GM13977 (cell line): Measurements from ENCODE around the gene MAD1L1.

ENCODE experiments used
- DNase-seq: peaks from one replicate; pipeline ENCODE4 v3.0.0; 2012; ENCODE audit warnings: low spot score
- CTCF ChIP-seq: IDR thresholded peaks from 2 replicates; pipeline ENCODE4 v1.5.1; 2012; ENCODE audit warnings: mild to moderate bottlenecking, control low read depth; ENCODE audit not compliant: insufficient read depth; ENCODE audit errors: extremely low read depth, missing control alignments
- in situ Hi-C: fragments of 300-500 bp; cut with MboI; formaldehyde crosslinking; loops from one replicate; pipeline ENCODE4 v1.12.0; 2022; ENCODE audit warnings: low sequenced_read_pairs, low pct_unique_long_range_greater_than_20kb, mixed read lengths, inconsistent platforms; ENCODE audit not compliant: unreplicated experiment

Gene MAD1L1

GRCh38 chr7:1952169-1952760 is 280.5 kb downstream of the MAD1L1 start:
- in situ Hi-C loops, result no loop called here
- DNase-seq, result no peak
- TF ChIP-seq CTCF, result no peak

- in situ Hi-C loops, result no loop called here
- DNase-seq, result no peak
- no peak for TF ChIP-seq CTCF
Measured at GRCh38 chr7:1951600-1951999, 281.1 kb downstream of the MAD1L1 start.

- in situ Hi-C loops, result no loop called here
- TF ChIP-seq CTCF, result no peak
- DNase-seq, result no peak
Measured at GRCh38 chr7:1951159-1951536, 281.6 kb downstream of the MAD1L1 start.

GRCh38 chr7:1950452-1951158 is 282.1 kb downstream of the MAD1L1 start:
- no peak for TF ChIP-seq CTCF
- DNase-seq, result no peak
- in situ Hi-C loops, result no loop called here

DNA sequence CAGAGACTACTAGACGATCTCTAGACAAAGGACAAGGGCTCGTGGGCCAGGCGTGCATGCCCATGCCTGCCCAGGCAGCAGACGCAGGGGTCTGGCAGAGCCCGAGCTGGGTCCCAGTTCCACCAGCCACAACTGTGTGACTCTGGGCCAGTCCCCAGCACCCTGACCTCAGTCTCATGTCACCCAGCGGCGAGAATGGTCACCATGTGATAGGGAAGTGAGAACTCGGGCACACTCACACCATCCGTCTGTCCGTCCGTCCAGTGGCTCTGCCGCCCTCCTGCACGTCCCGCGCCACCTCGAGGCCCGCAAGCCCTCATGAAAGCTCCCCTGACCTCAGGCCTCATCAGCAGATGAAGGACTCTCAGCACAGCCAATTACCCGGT is 282.7 kb downstream of the MAD1L1 start:
- in situ Hi-C loops, result no loop called here
- no peak for TF ChIP-seq CTCF
- no peak for DNase-seq

DNA sequence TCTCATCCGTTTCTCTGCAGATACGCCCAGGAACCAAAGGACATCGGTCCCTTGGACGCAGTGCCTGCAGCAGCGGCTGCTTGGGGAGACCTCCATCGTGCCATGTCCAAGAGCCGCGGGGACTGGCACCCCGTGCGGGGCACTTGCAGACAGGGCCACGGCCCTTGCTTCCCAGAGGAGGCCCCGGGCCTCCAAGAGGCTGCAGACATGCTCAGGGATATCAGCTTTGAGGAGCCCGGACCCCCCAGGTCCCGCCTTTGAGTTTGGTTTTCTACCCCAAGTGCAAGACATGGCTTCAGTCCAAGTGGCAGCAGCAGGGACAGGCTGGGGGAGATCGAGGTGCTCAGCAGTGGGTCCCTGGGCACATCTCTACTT is 283.1 kb downstream of the MAD1L1 start:
- no peak for TF ChIP-seq CTCF
- in situ Hi-C loops, result no loop called here
- no peak for DNase-seq
